ENCODE data around the gene CERS6.

Gene CERS6

DNA sequence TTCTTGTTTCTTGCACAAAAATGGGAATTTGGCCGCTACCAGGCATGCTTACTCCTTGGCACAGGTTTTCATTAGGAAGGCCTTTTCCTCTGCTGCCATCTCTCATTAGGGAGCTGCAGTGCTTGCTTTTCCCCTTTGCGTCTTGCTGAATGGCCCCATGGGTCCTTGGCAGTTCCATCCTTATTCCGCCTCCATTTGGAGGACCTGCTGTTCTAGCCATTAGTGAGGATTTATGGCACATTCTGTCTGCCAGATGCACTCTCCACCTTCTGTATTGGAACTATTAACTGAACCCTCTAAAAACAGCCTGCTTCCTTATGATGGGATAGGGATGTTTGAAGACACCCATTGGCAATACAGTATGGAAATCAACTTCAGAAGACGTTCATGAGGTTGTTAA is 242.9 kb downstream of the CERS6 start:
- no peak for DNase-seq (ENCODE audit: low read depth in 2 of 2)

DNA sequence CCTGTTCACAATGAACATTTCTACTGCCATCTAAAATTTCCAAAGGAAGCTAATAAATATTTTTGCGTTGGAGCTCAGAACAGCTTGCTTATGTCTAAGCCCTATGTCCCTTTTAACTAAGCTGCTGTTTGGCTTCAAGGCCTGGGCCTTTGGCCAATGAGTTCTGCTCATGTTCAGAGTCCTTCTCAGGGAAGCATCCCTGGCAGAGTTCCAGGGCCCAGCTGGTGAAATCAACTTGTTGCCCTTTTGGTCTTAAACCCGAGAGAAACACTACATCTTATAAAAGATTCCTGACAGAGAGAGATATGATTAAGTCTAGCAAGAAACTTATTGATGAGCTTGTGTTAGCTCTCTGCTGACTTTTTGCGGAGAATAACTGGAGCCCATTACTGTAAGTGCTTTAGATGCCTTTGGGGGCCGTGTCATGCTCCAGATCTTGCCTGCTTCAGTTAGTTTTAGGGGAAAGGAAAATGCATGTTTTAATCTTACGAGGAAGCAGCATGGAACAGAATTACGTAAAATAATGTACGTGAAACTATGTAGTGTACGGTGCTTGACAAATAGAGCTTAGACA is 243.9 kb downstream of the CERS6 start:
- no peak for DNase-seq (ENCODE audit: low read depth in 2 of 2)

DNA sequence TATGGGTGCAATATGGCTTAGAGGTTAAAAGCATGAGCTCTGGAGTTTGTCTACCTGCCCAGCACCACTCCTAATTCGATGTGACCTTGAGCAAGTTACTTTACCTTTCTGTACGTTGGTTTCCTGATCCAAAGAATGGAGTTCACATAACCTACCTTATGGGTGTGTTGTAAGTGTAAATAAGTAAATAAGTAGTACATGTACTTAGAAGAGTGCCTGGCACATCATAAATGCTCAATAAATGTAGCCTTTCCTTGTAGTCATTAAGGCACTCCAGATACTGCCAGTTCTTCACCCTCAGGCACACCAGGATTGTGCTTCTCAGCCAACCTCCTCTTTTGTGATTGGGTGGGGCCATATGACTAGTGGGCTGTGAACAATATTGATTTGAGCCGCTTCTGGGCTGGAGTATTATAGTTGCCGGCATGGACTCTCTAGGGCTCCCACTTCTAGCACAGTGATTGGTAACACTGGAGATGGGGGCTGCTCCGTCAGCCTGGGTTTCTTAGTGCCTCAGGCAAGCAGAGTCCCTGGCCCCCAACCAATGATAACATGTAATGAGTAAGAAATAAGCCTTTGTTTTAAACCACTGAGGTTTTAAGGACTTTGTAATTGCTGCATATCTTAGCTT is 244.7 kb downstream of the CERS6 start:
- no peak for DNase-seq (ENCODE audit: low read depth in 2 of 2)

DNA sequence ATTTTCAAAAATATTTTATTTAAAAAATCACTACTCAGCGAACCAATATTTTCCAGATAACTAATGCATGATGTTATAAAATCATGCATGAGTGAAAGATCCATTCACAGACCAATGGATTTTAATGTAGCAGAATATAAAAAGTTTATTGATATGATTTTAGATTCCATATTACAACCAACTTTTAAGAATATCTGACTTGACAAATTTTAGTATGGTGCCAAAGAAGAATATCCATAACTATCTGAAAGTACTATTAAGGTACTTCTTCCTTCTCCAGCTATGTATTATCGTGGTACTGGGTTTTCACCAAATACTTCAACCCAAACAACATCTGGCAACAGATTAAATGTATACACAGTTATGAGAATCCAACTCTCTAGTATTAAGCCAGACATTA is 246.5 kb downstream of the CERS6 start:
- DNase-seq (ENCODE audit: low read depth in 2 of 2) = no peak

DNA sequence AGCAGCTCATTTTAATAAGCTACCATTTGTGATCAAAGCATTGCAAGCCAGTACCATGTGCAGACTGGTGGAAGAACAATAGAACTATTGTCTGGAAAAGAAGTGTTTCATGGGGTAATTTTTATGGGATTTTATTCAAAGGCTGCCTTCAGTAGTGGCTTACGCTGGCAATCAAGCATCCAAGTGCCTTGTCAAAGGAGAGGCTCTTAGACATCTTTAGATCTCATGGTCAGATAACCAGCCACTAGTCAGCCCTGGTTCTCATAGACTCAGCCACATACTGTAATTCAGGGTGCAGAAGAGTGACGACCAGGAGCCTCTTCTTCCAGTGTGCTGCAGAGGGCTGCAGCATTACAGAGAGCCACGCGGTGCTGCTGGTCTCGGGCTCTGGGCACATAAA is 247.9 kb downstream of the CERS6 start:
- DNase-seq (ENCODE audit: low read depth in 2 of 2) = no peak

DNA sequence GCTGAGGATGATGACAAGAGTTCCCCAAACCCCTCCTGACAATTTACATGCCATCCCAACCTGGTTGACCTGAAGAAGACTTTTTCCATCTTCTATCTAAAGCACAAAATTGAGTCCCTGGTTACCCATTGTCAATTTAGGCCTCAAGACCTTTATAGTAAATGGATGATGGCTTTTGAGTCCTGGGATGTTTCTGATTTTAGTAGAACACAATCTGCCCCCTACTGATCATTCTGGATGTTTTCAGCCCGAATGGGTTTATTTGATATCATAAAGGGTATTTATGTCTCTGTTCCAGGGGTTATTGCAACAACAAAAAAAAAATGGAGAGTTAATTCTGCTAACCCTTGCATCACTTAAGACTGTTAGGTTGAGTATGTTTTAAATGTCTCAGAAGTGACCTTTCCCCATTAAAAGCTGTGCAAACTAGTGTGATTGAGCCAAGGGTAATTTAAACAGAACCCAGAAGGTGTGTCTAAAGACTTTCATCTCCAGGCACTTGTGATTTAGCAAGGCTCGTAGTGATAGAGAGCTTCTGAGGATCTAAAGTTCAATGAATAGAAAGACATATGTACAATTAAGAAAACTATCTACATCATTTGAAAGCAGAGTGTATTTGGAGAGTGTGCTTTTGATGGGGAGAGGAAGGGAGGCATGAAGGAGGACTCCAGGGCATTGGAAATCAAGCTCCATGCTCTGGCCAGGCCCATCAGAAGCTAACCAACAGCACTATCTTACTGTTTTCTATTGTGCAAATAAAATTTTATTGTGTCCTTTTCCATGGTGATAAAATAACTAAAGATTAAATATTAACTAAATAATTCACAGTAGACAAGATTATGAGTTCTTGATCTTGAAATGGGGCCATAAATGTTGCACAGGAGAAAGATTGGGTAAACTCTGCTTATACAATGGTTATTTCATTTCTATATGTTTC is 249.7 kb downstream of the CERS6 start:
- no peak for DNase-seq (ENCODE audit: low read depth in 2 of 2)

DNA sequence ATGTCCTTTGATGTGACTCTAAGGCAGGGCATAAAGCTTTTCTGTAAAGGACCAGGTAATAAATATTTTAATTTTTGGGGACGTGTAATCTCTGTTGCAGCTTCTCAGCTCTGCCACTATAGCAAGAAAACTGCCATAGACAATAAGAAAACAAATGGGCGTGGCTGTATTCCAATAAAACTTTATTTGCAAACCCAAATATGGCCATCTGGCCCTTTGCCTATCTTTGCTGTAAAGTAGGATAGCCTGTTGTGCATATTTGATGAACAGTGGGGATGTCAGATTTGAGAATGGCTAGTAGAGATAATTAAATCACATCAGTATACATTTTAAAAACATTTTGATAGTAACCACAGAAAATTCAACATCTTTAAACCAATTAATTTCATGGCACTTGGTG is 250.7 kb downstream of the CERS6 start:
- DNase-seq (ENCODE audit: low read depth in 2 of 2) = no peak

DNA sequence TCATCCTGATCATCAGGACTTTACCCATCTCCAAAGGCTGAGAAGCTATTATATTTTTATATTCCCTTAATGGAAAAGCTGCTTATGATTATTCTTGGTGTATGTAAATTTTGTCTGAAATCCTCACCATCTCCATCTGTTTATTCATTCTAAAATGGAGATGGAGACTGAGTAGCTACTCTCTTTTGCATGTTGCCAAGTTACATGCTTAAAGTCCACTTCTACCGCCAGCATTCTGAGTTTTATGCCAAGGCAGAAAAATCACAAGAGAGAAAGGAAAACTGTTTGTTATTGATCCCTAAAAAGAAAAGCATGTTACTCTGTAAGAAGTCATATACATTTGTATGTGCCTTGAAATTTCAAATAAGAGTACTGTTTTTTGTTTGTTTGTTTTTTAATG is 252.0 kb downstream of the CERS6 start:
- no peak for DNase-seq (ENCODE audit: low read depth in 2 of 2)

DNA sequence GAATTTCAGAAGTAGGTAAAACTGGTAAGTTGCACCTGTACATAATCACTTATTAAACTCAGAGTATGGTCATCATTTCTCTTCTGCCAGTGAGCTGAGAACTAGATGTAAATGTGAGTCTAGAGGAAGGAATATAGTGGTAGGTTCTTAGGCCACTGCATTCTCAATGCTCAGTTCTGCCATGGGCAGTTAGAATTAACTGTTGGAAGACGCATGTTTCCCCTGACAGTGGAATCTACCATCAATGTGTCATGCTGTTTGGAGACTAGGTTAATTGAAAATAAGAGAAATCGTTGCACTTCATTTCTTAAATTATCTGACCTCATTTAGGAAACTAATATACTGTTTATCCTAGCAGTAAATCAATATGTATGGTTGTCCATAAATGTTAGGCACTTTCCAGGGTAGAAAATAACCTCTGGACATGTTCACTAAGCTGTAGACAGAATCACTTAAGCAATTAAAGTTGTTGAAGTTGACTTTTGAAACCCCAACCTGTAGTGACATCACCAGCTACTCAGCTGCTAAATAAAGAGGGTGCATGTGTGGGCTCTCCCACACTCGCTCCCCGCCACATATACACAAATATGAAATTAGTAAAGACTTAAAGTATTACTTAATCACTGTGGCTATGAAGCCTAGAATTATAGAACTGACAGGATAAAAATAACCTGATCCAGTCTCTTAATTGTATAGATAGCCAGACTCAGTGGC is 254.8 kb downstream of the CERS6 start:
- no peak for DNase-seq (ENCODE audit: low read depth in 2 of 2)

DNA sequence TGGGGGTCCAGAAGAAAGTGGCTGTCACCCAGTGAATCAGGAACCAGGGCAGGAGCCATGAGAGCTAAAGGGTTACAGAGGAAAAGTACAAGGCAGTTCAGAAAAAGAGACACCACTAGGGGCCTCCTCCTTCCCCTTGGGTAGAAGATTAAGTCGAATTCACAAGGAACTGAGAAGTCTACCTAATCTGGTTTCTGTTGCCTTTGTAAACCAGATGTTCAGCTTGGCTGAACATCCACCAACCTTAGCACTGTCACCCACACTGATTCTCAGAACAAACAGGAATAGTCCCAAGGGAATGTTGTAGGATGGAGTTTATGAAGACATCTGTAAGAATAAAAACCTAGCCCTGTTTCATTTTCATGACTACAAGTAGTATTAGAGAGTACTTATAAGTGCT is 256.0 kb downstream of the CERS6 start:
- DNase-seq (ENCODE audit: low read depth in 2 of 2) = no peak

DNA sequence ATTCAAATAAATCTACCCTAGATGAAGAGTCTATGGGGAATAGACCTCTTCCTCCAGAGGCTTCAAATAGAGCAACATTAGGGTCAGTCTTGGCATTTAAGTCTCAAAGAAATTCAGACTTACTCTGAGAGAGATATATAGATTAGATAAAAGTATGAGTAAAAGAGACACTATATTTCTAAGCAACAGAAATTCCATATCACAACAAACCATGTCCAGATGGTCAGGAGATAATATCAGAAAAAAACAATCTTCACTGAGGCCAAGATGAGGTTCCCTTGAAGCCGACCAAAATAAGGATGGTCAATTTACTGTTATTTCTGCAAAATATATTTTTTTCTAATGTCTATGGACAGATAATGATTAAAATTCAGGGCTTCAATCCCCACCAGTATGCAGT is 257.3 kb downstream of the CERS6 start:
- no peak for DNase-seq (ENCODE audit: low read depth in 2 of 2)

DNA sequence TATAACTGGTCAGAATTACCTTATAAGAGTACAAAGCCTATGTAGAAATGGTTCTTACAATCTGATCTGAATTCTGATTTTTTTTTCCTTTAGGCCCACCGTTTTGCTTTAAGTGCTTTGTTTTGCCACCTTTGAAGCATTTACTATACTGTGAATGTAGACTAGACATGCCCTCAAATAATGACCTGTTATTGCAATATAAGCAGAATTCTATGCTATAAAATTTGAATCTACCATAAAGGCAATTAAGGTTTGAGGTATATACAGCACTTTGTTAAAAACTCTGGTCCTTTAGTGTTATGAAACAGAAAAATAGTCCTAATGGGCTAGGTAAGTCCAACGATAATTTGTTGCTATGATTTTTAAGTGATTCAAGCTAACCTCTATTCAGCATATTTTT is 259.8 kb downstream of the CERS6 start:
- DNase-seq (ENCODE audit: low read depth in 2 of 2) = no peak

DNA sequence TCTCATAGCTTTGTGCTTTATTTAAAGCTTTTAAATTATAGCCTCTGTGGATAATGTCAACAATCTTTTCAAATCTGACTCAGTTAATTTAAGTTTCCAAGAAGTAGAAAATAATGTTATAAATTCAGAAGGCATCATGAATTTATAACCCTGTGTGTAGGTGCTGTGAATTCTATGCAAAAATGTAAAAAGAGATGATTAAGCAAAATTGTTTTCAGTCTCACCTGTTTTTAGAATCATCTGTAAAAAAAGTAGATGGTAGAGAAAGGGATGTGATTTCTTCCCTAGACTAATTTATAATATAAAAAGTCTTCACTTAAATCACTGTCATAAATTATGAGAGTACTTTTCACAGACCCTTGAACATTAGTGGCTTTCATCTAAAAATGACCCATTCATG is 260.8 kb downstream of the CERS6 start:
- DNase-seq (ENCODE audit: low read depth in 2 of 2) = no peak

DNA sequence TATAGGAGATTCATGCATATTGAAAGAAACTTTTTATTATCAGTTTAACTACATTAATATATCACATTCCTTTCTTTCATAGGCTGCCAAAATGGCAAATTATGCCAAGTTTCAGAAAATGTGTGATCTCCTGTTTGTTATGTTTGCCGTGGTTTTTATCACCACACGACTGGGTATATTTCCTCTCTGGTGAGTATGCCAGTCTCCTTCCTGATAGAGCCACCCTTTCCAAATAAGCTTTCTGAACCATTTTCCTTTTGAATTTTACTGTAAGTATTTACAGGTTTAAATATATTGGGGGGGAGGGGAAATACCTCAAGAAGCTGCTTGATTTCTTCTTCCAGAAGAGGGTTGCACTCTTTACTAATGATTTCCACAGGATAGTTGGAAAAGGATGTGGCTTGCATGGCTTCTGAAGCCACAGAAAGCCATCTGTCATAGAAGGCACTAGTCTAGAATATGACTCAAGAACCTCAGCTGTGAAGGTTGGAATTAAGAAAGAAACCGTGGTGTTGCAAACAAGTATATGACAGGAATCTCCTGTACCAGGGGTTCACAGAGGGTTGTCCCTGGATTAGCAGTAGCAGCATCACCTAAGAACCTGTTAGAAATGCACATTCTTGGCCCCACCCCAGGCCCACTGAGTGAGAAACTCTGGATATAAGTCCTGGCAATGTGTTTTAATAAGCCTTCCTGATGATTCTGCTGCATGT is 261.9 kb downstream of the CERS6 start:
- DNase-seq (ENCODE audit: low read depth in 2 of 2) = no peak

DNA sequence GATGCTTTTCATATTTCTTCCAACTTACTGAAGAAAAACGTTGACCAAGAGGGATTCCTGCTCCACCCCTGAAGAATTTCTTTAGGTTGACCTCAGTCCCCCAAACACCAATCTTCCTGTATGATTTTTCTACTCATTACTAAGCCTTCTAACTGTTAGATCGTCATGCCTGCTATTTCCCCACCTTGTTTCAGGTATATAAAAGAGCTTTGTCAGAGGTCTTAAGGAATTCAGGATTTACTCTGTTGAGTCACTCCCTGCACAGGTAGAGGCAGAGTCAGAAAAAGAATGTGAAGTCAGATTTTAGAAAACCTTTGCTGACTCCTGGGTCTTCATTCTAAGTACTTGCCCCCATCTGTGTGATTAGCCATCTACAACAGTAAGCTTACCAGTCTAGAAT is 262.6 kb downstream of the CERS6 start:
- no peak for DNase-seq (ENCODE audit: low read depth in 2 of 2)

DNA sequence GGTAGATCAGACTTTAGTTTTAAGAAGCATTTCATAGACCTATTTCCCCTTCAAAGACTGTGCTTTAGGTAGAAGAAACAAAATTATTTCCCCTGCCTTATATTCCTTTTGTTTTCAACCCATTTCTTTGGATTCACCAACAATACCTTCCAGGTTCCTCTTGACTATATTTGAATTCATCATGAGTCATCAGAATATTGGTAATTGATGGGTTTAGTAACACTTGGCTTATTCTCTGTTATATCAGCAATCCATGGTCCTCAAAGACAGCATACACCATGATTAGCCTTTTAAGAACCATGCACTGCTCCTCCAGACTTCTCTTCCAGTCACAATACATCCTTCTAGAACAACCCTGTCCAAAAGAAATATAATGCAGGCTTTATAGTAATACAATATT is 263.4 kb downstream of the CERS6 start:
- DNase-seq (ENCODE audit: low read depth in 2 of 2) = no peak

DNA sequence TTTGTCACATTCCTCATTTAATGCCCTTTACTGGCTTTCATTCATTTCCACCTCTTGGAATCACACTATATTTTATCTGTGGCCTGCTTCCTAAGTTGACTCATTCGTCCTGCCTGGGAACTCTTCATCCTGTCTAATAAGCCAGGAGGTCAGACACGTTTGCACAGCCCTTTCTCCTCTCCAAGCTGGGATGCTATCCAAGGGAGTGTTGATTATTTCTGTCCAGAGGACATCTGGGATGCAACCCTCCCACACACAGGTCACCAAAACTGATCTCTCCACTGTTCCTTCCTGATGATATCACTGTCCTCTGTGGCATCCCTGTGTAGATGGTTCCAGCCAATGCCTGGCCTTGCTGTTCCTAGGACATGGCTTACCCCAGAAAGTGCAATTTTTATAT is 266.5 kb downstream of the CERS6 start:
- DNase-seq (ENCODE audit: low read depth in 2 of 2) = no peak

DNA sequence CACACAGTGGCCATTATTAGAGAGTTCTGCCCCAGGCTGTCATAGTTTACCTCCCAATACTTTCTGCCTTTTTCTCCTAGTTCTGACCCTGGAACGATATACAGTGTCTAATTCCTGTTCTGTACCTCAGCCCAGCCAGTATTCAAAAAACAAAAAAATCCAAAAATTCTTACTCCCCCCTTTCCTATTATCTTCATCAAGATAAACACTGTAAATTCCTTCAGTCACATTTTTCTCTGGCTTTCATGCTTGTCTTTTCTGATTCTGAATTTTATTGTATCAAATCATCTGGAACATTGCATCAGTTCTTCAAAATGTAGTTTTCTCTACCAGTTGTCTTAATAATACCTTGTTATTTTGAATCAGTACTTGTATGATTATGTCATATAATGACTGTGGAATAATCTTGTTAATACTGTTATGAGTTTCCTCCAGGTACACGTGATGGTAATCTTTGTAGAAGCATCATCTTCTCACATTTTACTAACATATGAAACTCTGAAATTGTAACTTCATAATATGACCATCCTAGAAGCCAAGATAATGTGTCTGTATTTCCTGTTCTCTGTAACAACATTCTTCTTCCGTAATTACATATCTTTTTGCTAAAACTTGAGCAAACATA is 267.3 kb downstream of the CERS6 start:
- no peak for DNase-seq (ENCODE audit: low read depth in 2 of 2)

DNA sequence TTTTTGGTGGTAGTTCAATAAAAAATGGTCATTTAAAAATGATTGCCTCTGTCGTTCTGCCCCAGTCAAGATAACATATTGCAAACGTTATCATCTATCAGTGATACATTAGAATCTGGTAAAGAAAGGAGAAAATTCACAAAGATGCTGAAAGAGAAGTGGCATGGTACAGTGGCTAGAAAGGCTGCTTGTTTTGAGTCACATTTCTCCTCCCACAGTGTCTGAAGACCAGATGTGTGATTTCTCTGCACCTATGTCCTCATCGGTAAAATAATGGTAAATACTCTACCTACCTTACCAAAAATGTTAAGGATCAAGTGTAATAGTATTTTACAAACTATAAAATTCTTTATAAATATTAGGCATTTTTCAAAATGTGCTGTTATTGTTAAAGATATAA is 270.3 kb downstream of the CERS6 start:
- DNase-seq (ENCODE audit: low read depth in 2 of 2) = no peak

DNA sequence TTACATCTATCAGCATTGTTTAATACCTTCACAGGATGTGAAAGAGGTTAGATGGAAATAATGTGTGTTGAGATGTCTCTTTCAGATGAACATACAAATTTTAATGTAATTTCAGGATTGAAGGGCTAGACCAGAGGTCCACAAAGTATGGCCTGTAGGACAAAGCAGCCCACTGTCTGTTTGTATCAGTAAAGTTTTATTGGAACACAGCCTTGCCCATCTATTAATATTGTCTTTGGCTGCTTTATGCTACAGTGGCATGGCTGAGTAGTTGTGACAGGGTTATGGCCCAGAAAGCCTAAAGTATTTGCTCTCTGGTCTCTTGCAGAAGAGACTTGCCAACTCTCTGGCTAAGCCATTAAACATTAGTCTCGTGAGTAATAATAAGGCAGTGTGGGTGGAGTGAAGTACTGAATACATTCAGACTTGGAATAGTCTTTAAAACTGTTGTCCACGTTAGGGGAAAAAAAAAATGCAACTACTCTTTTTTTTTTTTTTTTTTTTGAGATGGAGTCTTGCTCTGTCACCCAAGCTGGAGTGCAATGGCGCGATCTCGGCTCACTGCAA is 271.9 kb downstream of the CERS6 start:
- no peak for DNase-seq (ENCODE audit: low read depth in 2 of 2)

DNA sequence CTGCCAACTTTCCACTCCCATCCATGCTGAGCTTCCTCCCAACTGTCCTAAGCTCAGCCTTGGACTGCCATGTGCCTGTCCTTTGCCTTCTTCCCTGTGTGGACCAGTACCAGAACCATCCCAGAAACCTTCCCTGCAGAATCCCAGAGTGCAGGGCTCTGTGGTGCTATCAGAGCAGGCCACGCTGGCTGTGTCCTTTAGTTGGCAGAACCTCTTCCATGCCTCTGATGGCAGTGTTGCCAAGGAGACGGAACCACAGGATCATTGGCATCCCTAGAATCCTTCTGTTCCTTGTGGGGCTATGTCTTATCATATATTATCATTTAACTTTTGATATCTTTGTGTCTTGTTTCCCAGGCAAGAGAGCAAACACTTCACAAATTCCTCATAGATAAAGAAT is 273.4 kb downstream of the CERS6 start:
- DNase-seq (ENCODE audit: low read depth in 2 of 2) = no peak

All from stimulated activated CD8-positive, alpha-beta memory T cell treated with anti-CD3 and anti-CD28 coated beads, Interleukin-7, amount 100 ng/mL, for 4 hours (primary cell).